ELR (cell line): Measurements from ENCODE around the gene RIPOR2.
A peak's percentile ranks its signal among the peaks of the same experiment; 100 is the strongest.
"Not testable (repeated sequence)": the region's sequence is repeated elsewhere in the genome, so short reads cannot be mapped to it uniquely, and the experiment has no call there.

Source experiments
- DNase-seq: peaks from one replicate; pipeline ENCODE4 v3.0.0-alpha.2; 2015; ENCODE audit warnings: low read depth

Gene RIPOR2

DNA sequence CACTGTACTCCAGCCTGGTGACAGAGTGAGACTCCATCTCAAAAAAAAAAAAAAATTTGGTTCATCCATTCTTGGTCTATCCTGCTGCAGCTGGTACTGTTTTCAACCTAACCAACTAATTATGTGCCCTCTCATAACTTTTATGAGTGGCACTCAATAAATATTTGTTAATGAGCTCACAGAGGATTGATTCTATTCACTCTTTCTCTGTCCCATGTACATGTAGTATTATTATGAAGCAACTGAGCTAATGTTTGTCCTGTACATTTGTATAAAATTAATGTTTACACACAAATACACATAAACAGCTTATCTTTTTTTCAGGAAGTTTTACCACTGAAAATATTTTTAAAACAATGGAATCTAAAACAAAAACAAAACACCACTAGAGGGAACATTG lies 10.1 kb downstream of the RIPOR2 start:
- no peak for DNase-seq

DNA sequence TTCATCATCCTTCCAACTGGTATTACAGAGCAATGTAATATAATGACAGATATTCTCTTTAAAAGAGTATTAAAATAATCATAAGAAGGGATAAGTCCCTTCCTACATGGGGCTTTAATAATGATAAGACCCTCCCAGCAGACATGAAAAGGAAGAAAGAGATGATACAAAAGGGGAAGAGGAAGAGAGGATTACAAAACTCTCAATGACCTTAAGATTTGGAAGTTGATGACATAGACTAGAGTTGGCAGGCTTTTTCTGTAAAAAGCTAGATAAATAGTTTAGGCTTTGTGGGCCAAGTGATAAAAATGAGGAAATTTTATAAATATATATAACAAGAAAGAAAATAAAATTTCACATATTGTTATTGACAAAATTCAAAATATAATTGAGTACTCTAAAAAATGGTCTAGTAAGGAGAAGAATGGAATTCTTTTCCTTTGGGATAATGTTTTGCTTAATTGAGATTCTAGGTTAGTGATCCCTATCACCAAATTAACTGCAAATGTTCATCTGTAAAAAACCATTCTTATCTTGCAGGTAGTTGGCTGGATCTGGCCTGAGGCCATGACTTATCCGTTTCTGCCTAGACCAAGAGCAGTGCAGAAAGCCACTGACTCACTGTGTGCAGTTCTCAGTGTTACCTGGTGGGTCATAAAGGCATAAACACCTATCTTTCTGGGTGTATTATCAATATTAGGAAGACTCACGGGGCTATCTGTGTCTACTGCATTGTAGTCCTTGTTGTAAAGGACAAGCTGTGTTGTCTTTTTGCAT lies 11.0 kb downstream of the RIPOR2 start:
- no peak for DNase-seq

DNA sequence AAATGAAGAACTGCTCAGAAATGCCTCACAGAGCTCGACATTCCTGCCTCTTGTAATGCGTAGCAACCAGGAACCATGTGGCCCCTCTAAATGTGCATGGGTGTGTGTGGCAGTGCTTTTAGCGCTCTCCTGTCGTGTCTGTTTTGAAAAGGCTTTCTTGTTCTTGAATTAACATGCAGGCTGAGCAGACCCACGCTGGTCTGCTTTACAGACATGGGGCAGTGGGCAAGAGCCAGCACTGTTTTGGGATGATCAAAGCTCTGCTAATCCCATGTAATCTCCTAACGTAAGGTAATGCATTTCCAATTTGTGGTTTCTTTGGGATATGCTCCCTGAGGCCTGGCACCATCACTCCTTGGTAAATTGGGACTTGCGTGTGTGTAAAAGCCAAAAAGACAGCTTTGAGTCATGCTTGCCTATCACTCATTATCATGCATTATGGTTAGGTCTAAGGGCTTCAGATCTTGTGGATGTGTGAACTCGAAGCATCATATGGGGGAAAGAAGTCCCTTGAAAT lies 11.8 kb downstream of the RIPOR2 start:
- DNase-seq: no peak

DNA sequence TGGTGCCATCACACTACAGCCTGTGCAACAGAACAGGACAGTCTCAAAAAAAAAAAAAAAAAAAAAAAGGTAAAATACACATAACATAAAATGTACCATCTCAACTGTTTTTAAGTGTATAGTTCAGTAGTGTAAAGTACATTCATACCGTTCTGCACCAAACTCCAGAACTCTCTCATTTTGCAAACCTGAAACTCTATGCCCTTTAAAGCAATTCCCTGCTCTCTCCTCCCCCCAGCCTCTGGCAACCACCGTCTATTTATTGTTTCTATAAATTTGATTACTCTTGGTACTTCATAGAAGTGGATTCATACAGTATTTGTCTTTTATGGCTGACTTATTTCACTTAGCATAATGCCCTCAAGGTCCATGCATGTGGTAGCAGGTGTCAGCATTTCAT lies 12.9 kb downstream of the RIPOR2 start:
- DNase-seq: no peak

DNA sequence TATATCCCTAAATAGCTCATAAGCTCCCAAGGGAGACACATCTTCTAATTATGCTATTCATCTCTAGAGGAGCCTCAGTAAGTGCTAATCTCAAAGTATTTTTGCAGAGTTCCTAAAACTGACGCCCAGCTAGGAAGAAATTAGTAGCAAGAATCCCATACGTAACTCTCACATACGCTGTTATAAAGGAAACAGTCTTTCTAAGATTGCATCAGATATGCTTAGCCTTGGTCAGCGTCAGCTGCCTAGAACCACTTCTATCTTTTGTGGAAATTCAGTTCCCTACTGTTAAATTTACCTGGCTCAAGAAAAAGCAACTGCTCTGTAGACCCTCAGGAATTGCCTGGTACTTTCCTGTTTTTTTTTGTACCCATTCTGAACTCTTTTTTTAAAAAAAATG lies 13.6 kb downstream of the RIPOR2 start:
- DNase-seq: no peak

DNA sequence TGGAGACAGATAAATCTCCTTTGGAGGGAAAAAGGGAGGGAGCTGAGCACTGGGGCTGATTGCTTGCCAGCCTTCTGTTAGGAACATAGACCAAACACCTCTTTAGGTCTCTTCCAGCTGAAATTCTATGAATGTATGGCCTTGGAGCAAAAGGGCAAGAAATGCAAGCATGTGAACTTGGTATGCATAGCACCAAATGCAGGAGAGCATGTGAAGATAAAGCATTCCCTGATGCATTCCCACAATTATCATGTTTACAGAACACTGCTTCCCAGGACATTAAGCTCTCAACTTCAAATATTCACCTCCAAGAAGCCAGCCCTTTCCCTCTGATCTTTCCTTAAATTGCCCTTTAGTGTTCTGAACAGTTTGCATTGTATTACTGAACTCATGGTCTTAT lies 15.6 kb downstream of the RIPOR2 start:
- no peak for DNase-seq

DNA sequence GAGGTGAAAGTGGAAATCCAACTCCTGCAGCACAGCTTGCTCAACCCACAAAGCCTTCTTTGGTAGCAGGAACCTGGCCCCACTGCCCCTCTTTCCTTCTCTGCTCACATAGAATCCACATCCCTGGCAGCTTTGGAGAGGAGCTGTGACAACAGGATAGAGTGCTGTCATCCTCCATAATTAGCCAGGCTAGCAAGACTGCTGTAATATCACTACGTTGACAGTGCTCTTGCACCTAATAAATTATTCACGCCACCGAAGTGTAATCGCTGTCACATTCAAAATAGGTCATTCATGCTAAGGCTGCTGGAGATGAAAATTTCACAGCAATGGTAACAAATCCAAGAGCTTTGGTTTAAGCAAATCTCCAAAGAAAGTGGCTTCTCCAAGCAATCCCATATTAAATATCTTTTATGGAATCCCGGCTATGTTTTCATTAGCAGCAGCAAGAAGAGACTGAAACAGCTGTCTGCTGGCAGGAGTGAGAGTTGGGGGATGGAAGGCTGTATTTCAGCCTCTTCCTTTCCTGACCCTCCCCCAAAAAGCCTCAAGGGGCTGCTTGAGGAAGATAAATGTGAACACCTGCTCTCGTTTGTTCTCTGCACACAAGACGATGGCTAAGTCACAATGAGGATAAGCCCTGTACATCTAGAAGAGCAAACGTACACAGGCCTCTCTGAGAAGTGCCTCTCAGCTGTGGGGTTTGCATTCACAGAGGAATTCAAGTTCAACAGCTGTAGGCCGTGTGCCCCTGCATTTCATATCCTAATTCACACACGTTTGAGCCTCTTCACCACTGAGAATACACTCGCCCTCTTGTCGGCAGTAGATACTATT lies 16.5 kb downstream of the RIPOR2 start:
- DNase-seq: no peak

DNA sequence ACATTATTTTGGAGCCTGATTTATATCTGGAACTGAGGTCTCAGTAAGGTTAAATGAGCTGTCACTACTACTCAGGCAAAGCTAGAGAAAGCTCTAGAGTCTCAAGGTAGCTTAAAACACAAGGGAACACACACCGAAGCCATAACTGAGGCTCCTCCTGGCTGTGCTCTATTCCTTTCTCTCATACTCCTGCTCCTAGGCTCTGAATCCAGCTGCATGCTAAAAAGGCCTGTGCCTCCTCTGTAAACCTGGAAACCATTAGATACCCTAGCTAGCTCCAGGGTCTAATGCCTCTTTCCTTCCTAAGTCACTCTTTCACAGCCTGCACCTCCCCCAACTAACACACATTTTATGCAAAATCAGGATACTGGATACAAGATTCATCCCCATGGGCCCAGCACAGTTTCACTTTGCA lies 17.1 kb downstream of the RIPOR2 start:
- DNase-seq: no peak

DNA sequence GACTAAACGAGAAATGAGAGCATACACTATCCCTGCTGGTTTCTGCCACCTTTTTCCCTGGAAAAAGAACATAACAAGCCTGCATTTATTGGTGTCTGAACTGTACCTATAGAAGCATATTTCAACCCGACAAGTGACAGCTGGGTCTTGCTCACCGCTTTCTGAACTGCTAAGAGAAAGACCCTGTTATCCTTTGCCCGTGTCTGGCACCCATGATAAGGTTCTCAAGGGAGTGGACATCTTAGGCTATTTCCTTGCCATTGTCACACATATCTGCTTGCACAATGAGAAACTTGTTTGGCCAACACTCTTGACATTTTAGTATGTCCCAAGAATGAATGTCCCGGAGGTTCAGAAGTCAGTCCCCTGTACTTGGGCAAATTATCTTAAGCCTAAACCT lies 19.3 kb downstream of the RIPOR2 start:
- no peak for DNase-seq

DNA sequence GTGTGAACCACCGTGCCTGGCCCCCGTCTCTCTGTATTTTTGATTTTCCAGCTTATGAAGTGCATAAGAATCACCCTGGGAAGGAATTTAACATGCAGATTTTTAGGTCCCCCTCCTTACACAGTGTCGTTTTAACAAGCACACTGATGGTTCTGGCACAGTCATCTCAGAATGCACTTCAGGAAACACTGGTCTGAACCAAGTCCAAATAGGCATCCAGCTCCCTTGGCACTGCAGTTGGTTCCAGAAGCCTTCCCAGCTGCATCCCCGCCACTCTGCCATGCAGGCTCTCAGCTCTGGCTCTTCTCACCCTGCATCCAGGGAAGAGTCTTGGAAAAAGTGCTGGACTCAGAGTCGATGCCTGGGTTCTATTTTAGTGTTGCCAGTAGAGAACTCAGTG lies 20.1 kb downstream of the RIPOR2 start:
- no peak for DNase-seq

DNA sequence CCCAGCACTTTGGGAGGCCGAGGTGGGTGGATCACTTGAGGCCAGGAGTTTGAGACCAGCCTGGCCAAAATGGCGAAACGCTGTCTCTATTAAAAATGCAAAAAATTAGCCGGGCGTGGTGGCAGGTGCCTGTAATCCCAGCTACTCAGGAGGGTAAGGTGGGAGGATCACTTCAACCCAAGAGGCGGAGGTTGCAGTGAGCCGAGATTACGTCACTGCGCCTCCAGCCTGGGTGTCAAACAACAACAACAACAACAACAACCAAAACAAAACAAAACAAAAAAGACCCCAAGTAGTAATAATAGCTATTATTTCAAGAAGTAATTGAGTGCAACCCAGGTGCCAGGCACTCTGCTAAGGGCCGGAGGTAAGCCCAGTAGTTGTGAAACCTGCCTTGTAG lies 21.7 kb downstream of the RIPOR2 start:
- not testable (repeated sequence) for DNase-seq

DNA sequence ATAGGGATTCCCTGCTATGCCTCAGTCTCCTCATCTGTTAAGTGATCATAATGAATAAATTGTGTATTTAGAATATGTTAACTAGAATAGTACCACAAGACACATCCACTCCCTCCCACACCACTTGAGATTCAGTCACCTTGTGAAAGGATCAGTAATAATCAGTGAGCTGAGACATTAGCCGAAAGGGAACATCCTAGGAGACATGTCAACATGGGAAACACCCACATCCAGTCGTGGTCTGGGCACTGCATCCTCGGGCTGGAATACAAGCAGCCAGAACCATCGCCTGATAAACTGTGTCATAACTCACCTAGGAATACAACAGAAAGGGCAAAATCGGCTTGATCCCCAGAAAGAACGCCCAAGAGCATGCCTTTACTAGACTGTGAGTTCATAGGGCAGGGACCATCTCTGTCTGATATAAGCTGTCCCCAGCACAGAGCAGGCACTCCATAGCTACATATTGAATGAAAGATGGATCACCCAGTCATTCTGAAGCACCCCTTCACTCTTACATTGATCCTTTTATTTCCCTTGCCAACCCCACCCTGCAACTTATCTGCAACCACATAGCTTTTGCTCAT lies 23.9 kb downstream of the RIPOR2 start:
- no peak for DNase-seq

DNA sequence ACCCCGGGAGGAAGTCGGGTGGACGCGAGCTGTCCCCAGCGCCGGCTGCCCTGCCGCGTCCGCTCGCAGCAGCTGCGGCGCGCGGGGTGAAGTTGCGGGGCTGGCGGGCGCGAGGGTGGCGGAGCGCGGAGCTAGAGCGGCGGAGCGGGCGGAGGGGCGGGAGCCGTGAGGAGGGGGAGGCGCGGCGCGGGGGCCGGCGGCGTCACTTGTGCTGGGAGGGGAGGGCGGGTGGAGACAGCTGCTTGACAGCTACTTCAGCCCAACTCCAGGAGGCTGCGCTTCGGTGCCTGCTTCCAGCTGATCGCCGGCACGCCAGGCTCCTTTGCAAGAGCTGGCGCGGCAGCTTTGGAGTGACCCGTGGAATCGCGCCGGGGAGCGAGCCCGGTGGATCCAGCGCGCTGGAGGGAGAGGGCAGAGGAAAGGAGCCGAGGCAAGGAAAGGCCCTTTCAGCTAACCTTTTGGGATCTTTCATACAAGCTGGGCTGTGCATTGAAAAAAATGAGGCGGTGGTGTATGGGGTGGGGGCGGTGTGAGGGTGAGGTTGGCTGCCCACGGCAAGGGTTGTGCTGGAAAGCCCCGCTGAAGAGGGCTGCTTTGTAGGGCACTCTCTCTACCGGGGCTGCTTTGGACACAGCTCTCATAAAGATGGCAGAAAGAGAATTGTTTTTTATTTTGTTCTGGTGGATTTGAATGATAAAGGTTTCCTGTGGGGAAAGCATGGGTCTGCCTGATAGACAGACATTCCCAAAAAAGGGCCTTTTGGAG lies 24.6 kb downstream of the RIPOR2 start:
- DNase-seq: peak; percentile 22

DNA sequence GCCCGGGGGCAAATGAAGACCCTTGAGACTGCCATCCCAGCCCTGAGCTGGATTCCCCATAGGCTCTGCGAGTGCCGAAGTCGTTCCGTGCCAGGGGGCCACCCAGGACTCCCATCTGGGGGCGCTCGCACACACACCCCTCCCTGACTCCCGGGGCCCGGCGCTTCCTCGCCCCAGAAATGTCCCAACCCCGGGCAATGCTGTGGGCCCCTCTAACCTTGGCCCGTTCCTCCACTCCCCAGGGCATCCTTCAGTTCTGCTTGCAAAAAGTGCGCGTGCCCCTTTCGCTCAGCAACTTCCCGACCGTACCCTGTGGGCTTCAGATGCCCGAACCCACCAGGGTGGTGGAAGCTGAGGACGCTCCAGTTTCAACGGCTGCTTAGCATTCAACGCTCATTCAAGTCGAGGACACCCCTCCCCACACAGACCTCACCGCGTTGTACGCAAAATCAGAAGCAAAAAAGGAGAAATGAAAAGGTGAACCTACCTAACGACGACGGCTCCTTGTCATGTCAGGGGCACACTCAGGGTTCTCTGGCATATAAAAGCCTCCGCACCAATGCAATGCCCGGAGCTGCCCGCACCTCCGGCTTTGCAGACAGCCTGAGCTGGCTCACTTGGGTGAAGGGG lies 25.3 kb downstream of the RIPOR2 start:
- no peak for DNase-seq

DNA sequence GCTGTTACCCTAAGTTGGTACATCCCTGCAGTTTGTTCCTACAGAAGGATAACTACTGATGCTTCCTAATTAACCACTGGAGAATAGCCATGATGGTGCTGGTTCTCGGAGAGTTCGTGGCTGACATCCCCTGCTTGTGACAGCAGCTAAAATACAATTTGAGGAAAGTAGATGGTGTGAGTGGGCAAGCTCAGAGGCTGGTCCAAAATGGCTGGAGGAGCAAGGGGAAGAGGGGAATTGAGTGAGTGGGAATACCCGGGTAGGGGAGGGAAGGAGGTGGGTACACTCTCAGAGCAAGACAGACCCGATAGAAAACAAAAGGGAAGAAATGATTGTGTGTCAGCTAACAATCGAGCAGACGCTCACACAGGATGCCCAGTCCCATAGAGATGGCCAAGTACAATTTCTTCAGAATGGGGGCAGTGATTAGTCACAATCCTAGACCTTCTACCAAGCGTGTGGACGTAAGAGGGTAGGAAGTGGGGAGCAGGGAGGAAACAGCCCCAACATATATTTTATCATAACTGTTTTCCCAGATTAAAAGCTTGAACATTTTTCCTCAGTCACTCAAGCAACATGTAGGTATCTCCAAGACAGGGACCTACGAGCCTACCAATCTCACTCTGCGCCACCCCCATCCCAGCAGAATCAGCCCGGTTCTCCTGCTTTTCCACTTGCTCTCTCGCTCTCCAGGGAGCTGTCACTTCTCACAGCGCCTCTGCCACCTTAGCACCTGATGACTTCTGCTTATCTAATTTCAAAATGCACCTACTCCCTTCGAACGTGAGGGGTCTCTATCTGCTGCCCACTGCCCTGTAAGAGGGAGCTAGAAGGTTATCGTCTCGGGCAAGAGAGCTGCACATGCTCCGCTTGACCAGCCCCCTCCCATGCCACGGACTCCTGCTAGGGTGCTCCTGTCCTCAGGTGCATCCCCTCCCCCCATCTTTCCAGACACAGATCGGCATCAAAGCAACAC lies 26.2 kb downstream of the RIPOR2 start:
- DNase-seq: no peak

DNA sequence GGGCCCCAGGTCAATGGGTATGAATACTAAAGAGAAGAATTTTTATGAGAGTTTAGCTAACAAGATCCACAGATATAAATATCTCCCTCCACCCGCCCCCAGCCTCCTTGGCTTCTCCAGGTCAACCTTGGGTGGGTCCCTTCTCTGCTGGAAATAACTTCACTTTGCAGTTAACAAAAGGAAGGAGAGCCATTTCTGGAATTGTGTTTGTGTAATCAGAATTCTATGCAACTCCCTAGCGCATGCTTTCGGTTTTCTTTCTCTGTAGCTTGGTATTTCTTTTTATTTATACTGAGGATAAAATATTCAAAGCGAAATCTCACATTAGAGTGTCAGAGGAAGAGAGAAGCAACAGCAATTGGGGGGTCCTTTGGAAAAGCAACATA lies 27.1 kb downstream of the RIPOR2 start:
- DNase-seq: peak; percentile 11

DNA sequence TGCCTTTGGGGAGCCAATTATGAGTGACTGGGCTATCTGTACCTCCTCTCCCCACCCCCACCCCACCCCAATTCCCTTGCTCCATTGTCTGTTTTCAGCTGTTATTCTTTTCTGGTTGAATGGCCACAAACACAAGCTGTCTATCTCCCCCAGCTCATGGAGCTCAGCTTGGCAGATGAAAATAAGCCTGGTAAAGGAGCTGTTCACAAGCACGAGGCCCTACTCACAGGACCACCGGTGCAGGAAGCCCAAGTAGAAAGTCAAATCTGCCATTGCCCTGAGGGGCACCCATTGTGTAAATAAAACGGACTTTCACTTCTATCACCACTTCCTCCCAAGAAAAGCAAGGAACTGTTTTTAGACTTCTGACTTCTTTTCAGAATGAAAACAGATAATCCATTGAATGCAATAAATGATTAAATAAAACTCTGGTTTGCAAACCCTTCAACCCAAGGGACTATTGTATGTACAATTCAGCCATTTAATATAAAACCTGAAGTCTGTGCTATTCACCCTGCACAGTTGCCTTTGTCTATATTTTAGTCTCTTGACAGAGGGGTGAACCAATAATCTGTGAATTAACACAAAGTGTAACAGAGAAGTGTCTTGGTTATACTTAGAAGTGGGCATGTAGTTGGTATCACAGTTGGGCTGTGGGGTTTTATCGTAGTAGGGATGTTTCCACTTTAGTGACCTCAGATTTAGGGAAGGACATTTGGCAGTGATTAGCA lies 27.7 kb downstream of the RIPOR2 start:
- no peak for DNase-seq

DNA sequence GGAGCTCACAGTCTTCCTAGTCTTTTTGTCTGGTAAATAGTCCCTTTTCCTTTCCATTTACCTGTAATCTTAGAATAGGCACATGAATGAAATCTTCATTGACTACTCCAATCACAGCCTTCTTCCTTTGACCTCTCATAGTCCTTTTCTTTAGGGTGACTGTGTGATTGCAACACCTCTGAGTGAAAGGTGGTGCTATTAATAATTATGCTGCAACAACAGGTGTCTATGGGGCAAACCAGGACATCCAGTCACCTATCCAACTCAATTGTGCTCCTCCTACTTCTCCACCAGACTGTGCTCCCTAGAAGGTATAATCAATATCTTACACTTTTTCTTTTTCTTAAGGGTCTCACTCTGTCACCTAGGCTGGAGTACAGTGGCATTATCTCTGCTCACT lies 29.4 kb downstream of the RIPOR2 start:
- DNase-seq: no peak

DNA sequence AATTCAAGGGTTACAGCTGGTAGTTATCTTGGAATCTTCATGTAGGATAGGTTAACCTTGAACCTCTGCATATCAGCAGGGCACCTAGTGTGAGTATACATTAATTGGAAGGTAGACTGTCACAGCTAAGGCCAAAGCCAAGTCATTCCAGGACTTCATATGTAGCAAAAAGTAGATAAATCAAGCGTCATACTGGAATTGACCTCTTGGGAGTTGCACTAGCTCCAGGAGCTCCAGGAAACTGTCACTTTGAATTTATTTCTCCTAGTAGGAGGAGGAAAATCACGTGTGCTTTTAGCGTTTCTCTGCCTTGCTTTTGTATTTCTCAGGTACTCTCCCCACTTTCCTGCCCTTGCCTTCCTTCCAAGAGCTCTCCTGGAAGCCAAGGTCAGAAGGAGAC lies 30.3 kb downstream of the RIPOR2 start:
- no peak for DNase-seq

DNA sequence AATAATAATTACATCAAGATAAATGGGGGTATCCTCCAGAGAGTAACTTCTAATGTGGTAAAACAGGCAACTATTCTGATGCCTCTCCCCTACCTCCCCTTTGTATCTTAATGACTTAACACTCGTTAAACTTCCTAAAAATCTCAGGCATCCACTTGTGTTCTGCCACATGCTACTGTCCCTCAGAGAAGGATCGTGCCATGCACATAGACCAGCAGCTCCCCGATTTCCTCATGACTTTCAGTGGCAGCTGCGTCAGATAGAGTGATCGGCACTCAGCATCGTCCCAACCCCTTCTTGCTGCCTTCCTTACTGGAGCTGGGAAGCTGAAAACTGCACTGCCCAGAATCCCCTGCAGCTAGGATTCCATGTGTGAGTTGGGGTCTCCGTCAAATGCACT lies 32.1 kb downstream of the RIPOR2 start:
- no peak for DNase-seq
